Spinal cord (tissue), 10 donors: ENCODE data around the gene MPO. TPM values are rescaled to one million over a fixed set of nuclear protein-coding genes. Genes with fewer than 3 reads are reported as not detected.

Experiments
- DNase-seq, 6 donors: peaks; one replicate each; pipeline versions ENCODE4 v3.0.0 to v3.0.0-alpha.2; 2013 to 2015; ENCODE audit warnings: low spot score in 6 of 6, low read depth in 4 of 6
- H3K27ac ChIP-seq: one replicate; pipeline ENCODE4 v1.5.1; 2013; ENCODE audit warnings: low read depth, low read length, control low read depth
- H3K27me3 ChIP-seq: one replicate; pipeline ENCODE4 v1.6.1; 2013; ENCODE audit warnings: low read length; ENCODE audit not compliant: control insufficient read depth, insufficient read depth
- H3K36me3 ChIP-seq: one replicate; pipeline ENCODE4 v1.6.1; 2013; ENCODE audit warnings: low read length; ENCODE audit not compliant: control insufficient read depth, insufficient read depth
- H3K4me1 ChIP-seq: one replicate; pipeline ENCODE4 v1.6.1; 2013; ENCODE audit warnings: low read length; ENCODE audit not compliant: control insufficient read depth, insufficient read depth
- H3K4me3 ChIP-seq: one replicate; pipeline ENCODE4 v1.5.1; 2013; ENCODE audit warnings: low read depth, low read length, control low read depth
- H3K9me3 ChIP-seq: one replicate; pipeline ENCODE4 v1.6.1; 2013; ENCODE audit warnings: low read length; ENCODE audit not compliant: control insufficient read depth, insufficient read depth
- WGBS: methylation state at CpG from one replicate; pipeline ENCODE4 v1.1.5; 2013; ENCODE audit warnings: missing lambda C conversion rate; ENCODE audit not compliant: insufficient coverage; 5-methylcytosine and 5-hydroxymethylcytosine counted together
- polyA plus RNA-seq, 2 donors: library from polyadenylated mRNA; unstranded; fragments of 120-200 nt; gene quantifications; one replicate each; pipeline ENCODE4 v1.2.1, GENCODE V29; 2013; ENCODE audit not compliant: insufficient read length in 2 of 2
- total RNA-seq, 2 donors: library from RNA; depleted of rRNA in 1 of 2; stranded (reverse); fragments of 120-200 nt in 1 of 2; fragments of >200 nt in 1 of 2; gene quantifications; one replicate each; pipeline versions ENCODE4 v1.2.3 to v1.2.4, GENCODE V29; 2013 to 2014
- donor health status: healthy.

The MPO gene
- total and polyA plus RNA-seq, 4 donors: 1.9 to 71.2 (median 4.8) TPM

GRCh38 chr17:58325289-58325726, 44.6 kb upstream of the MPO start:
- Histone ChIP-seq H3K36me3 (peaks cover 34% of the 10 kb centered on the region), H3K9me3 (no peaks in the 10 kb centered on the region), H3K4me1 (peaks cover 63% of the 10 kb centered on the region), H3K4me3 (peak overlapping the region; percentile 54), H3K27ac (no peak overlapping the region), H3K27me3 (no peaks in the 10 kb centered on the region)
- WGBS: 59% methylated on average over 11 of the region's 11 CpGs
- peak in 2 of 6 donors; percentile 67 to 93 for DNase-seq

- Histone ChIP-seq H3K4me1 (peaks cover 63% of the 10 kb centered on the region), H3K4me3 (peak overlapping the region; percentile 54), H3K27ac (no peak overlapping the region), H3K36me3 (peaks cover 40% of the 10 kb centered on the region), H3K27me3 (no peaks in the 10 kb centered on the region), H3K9me3 (no peaks in the 10 kb centered on the region)
- 2% methylated on average over 66 of the region's 66 CpGs for WGBS
- peak in 2 of 6 donors; percentile 60 to 72 for DNase-seq
Measured at GRCh38 chr17:58324409-58325288, 43.9 kb upstream of the MPO start.

- peaks cover 57% of the 10 kb centered on the region for H3K4me1 ChIP-seq
- H3K36me3 ChIP-seq: peaks cover 47% of the 10 kb centered on the region
- 5% methylated on average over 11 of the region's 13 CpGs for WGBS
- no peaks in the 10 kb centered on the region for H3K27me3 ChIP-seq
- H3K27ac ChIP-seq: no peak overlapping the region
- H3K4me3 ChIP-seq: peak overlapping the region; percentile 38
- no peaks in the 10 kb centered on the region for H3K9me3 ChIP-seq
- DNase-seq: no peak
Measured at GRCh38 chr17:58324056-58324408, 43.3 kb upstream of the MPO start.

GRCh38 chr17:58323366-58324055, 42.8 kb upstream of the MPO start:
- Histone ChIP-seq H3K36me3 (peaks cover 52% of the 10 kb centered on the region), H3K4me1 (peaks cover 52% of the 10 kb centered on the region), H3K27ac (no peak overlapping the region), H3K4me3 (peak overlapping the region; percentile 38), H3K9me3 (no peaks in the 10 kb centered on the region), H3K27me3 (no peaks in the 10 kb centered on the region)
- DNase-seq: no peak
- 60% methylated on average over 7 of the region's 8 CpGs for WGBS

GRCh38 chr17:58322581-58323185, 41.9 kb upstream of the MPO start:
- 93% methylated on average over 8 of the region's 9 CpGs for WGBS
- no peak for DNase-seq
- no peaks in the 10 kb centered on the region for H3K27me3 ChIP-seq
- H3K27ac ChIP-seq: no peak overlapping the region
- H3K4me3 ChIP-seq: no peak overlapping the region
- peaks cover 44% of the 10 kb centered on the region for H3K4me1 ChIP-seq
- H3K9me3 ChIP-seq: no peaks in the 10 kb centered on the region
- peaks cover 58% of the 10 kb centered on the region for H3K36me3 ChIP-seq

- no peak overlapping the region for H3K27ac ChIP-seq
- no peaks in the 10 kb centered on the region for H3K27me3 ChIP-seq
- H3K36me3 ChIP-seq: peaks cover 63% of the 10 kb centered on the region
- H3K4me3 ChIP-seq: no peak overlapping the region
- 93% methylated on average over 15 of the region's 18 CpGs for WGBS
- H3K4me1 ChIP-seq: peaks cover 35% of the 10 kb centered on the region
- H3K9me3 ChIP-seq: no peaks in the 10 kb centered on the region
- DNase-seq: no peak
Measured at GRCh38 chr17:58321571-58322525, 41.1 kb upstream of the MPO start.

GRCh38 chr17:58320570-58321323, 40.0 kb upstream of the MPO start:
- Histone ChIP-seq H3K9me3 (no peaks in the 10 kb centered on the region), H3K4me1 (peaks cover 24% of the 10 kb centered on the region), H3K36me3 (peaks cover 71% of the 10 kb centered on the region), H3K27ac (no peak overlapping the region), H3K4me3 (no peak overlapping the region), H3K27me3 (no peaks in the 10 kb centered on the region)
- DNase-seq: no peak
- 68% methylated on average over 4 of the region's 9 CpGs for WGBS

GRCh38 chr17:58320163-58320558, 39.4 kb upstream of the MPO start:
- WGBS: 96% methylated on average over 7 of the region's 7 CpGs
- H3K36me3 ChIP-seq: peaks cover 77% of the 10 kb centered on the region
- DNase-seq: no peak
- peaks cover 18% of the 10 kb centered on the region for H3K4me1 ChIP-seq
- no peak overlapping the region for H3K4me3 ChIP-seq
- no peak overlapping the region for H3K27ac ChIP-seq
- no peaks in the 10 kb centered on the region for H3K9me3 ChIP-seq
- no peaks in the 10 kb centered on the region for H3K27me3 ChIP-seq
